Kasumi-1 (cell line): Measurements from ENCODE around the gene ZNF74.
"Not testable (repeated sequence)": the region's sequence is repeated elsewhere in the genome, so short reads cannot be mapped to it uniquely, and the experiment has no call there.

Experiments used
- DNase-seq, 2 experiments: peaks; one replicate each; lab custom pipeline; 2025; lab: John Stamatoyannopoulos, UW

ZNF74 gene

DNA sequence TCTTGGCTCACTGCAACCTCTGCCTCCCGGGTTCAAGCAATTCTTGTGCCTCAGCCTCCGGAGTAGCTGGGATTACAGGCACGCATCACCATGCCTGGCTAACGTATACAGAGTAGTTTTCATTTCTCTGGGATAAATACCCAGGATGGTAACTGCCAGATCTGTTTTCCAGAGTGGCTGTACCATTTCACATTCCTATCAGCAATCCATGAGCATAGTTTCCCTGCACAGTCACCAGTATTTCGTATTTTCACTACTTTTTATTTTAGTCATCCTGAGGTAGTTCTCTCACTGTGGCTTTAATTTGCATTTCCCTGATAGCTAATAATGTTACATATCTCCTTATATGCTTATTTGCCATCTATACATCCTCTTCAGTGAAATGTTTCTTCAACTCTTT, 54.7 kb downstream of the ZNF74 start:
- no peak for DNase-seq

DNA sequence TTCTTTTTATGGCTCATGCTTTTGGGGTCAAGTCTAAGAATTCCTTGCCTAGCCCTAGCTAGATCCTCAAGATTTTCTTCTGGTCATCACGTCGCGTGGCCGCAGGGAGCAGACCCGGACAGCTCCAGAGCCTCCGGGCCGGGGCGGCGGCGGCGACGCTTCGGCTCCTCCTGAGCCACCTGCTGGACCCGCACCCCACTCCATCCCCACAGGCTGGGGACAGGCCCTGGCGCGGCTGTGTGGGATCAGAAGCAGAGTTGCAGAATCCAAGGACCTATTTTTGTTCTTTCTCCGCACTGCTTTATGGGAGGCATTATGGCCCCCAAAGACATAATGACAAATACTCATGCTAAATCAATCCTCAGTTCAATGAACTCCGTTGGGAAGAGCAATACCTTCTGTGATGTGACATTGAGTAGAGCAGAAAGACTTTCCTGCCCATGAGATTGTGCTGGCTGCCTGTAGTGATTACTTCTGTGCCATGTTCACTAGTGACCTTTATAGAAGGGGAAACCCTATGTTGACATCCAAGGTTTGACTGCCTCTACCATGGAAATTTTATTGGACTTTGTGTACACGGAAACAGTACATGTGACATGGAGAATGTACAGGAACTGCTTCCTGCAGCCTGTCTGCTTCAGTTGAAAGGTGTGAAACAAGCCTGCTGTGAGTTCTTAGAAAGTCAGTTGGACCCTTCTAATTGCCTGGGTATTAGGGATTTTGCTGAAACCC, 56.0 kb downstream of the ZNF74 start:
- DNase-seq, result no peak

DNA sequence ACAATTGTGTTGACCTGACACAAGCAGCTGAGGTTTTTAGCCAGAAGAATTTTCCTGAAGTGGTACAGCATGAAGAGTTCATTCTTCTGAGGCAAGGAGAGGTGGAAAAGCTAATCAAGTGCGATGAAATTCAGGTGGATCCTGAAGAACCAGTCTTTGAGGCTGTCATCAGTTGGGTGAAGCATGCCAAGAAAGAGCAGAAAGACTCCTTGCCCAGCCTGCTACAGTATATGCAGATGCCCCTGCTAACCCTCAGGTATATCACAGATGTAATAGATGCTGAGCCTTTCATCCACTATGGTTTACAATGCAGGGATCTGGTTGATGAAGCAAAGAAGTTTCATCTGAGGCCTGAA, 56.6 kb downstream of the ZNF74 start:
- DNase-seq, result no peak

DNA sequence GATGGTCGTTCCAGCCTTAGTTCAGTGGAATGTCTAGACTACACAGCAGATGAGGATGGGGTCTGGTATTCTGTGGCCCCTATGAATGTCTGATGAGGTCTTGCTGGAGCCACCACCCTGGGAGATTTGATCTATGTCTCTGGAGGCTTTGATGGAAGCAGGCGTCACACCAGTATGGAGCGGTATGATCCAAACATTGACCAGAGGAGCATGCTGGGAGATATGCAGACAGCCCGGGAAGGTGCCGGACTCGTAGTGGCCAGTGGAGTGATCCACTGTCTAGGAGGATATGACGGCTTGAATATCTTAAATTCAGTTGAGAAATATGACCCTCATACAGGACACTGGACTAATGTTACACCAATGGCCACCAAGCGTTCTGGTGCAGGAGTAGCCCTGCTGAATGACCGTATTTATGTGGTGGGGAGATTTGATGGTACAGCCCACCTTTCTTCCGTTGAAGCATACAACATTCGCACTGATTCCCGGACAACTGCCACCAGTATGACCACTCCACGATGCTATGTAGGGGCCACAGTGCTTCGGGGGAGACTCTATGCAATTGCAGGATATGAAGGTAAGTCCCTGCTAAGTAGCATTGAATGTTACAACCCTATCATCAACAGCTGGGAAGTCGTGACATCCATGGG, 57.3 kb downstream of the ZNF74 start:
- DNase-seq, result not testable (repeated sequence)

DNA sequence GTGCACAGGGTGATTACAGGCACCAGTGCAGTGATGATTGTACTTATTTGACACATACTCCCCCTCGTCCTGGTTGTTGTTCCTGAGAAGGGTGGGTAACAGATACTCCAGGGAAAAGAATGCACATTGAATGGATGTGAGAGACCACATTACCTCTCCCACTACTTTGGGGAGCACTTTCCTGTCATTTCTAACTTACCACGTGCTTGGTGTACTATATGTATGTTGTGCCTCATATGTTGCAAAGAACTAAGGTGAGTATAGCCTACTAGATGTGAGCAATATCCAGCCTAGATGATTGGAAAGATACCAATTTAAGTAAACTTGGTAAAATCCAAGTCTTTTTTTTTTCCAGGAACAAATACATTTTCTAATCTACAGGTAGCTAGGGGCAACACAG, 58.0 kb downstream of the ZNF74 start:
- no peak for DNase-seq

DNA sequence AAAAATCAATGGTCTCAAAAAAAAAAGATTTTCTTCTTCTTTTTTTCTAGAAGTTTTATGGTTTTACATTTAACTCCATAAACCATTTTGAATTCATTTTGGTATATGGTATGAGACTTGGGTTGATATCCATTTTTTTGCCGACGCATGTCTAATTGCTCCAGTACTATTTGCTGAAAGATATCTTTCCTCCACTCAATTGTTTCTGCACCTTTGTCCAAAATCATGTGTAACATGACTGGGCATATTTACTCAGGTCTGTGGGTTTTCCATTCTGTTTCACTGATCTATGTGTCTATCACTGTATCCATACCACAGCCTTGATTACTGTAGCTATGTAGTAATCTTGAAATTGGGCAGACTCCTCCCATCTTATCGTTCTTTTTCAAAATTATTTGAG, 59.3 kb downstream of the ZNF74 start:
- no peak for DNase-seq

DNA sequence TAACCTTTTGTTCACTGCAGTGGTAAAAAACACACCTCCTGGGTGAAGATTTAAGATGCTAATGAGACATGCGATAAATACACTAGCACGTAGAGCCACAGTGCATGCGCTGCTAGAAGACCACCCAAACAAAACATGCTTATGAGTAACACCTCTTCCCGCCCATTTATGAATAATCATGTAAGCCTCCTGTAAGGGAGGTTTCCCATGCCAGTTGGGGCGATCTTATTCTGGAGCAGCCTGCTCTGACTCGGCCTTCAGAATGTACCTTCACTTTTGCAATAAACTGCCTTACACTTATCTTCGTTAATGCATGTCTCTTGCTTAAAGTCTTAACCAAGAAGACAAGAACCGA, 61.7 kb downstream of the ZNF74 start:
- no peak for DNase-seq

DNA sequence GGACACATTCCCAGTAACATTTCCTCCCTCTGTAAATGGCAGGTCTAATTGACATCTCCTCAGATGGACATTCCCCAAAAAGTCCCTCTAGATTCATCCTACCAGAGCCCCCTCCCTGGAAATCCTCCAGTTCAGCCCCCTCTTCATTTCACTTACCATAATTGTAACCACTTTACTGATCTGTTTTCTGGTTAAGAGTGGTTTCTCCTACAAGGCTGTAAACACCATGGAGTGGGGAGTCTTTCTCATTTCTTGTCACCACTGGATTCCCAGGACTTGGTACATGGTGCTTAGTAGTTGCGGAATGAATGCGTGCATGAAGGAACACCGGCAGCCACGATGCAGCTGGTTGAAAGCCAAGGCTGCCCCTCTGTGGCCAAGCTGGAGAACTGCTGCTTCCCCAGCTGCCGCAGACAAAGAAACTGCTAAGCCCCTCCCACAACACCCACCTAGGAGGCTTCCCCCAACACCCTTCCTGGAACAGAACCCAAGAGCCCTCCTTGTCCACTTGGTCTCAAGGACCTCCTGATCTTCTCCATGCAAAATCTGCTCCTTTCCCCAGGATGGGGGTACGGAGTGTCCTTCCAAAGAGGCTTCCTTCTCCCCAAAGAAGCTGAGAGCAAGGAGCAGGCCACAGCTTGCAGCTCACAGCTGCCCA, 62.2 kb downstream of the ZNF74 start:
- DNase-seq, result peak; percentile 85 to 87

DNA sequence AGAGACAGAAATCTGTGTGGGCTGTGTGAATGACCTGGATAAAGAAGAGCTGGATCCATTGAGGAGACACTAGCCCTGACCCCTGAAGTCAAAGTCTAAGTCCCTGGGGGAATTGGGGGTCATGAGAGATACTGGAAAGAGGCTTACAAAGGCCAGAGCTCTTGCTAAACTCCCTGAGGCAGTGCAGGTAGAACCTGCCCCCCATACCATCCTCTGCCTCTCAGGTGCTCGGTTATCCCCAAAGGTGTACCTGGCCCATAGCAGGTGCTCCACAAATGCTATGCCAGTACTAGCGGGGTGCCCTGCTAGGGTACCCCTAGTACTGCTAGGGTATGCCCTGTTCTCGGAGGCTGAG, 62.7 kb downstream of the ZNF74 start:
- no peak for DNase-seq

DNA sequence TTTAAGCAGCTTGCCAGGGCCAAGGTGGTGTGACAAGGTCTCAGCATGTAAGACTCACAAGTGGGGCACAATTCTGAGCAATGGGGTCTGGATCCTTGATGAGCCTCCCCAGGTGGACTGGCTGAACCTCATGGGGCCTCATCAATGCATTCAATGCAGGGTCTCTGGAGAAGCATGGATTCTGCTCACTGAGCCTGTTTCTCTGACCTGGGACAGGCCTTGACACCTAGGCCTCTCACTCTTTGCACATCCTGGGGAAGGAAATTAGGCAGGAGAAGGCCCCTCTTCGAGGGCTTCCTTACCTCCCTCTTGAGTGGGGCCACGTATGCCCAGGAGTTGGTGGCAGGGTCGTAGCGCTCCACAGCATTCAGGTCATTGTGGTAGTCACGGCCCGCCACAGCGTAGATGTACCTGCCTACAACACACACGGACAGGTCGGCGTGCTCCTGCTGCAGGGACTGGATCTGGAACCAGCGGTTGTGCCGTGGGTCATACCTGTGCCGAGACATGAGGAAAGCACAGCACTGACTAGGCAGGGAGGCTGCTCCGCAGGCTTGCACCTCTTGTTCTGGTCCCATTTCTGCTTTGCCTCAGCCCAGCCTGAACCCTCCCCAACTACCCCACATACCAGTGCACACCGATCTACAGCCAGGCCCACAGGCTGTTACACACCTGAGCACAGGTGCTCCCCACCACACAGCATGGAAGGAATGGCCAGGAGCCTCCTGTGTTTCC, 63.7 kb downstream of the ZNF74 start:
- DNase-seq, result no peak
